GM19193 (cell line): ENCODE results near the gene FMNL3.

Experiments
- POLR2A ChIP-seq: IDR thresholded peaks from 4 replicates; pipeline ENCODE4 v1.6.1; 2011; ENCODE audit not compliant: insufficient read depth, insufficient read length; ENCODE audit errors: extremely low read depth

The FMNL3 gene

GRCh38 chr12:49707128-49707811, at the start of gene FMNL3:
Gene FMNL3, minus strand, starts transcription at chr12:49707405. Its CDS starts 225 bp downstream, at chr12:49707180.
- TF ChIP-seq POLR2A = peak; percentile 60

GRCh38 chr12:49750996-49751393, 43.8 kb upstream of the FMNL3 start:
- TF ChIP-seq POLR2A = no peak

- TF ChIP-seq POLR2A = no peak
Observed at GRCh38 chr12:49750027-49750995, 43.1 kb upstream of the FMNL3 start.

GRCh38 chr12:49748800-49749199, 41.6 kb upstream of the FMNL3 start:
- TF ChIP-seq POLR2A = no peak

- TF ChIP-seq POLR2A = no peak
Observed at GRCh38 chr12:49748306-49748705, 41.1 kb upstream of the FMNL3 start.

GRCh38 chr12:49744363-49744885, 37.2 kb upstream of the FMNL3 start:
- no peak for TF ChIP-seq POLR2A

GRCh38 chr12:49741882-49742620, 34.8 kb upstream of the FMNL3 start:
- TF ChIP-seq POLR2A = no peak

GRCh38 chr12:49740930-49741881, 34.0 kb upstream of the FMNL3 start, which contains the start of gene TMBIM6:
Gene TMBIM6, plus strand, starts transcription at chr12:49741557. Its CDS starts 10,937 bp downstream, at chr12:49752494.
- TF ChIP-seq POLR2A = peak; percentile 99

GRCh38 chr12:49733219-49734017, 26.2 kb upstream of the FMNL3 start:
- no peak for TF ChIP-seq POLR2A

GRCh38 chr12:49730568-49731101, 23.4 kb upstream of the FMNL3 start:
- TF ChIP-seq POLR2A = no peak

- no peak for TF ChIP-seq POLR2A
Observed at GRCh38 chr12:49730050-49730449, 22.8 kb upstream of the FMNL3 start.

GRCh38 chr12:49728446-49728845, 21.2 kb upstream of the FMNL3 start:
- no peak for TF ChIP-seq POLR2A

- TF ChIP-seq POLR2A = no peak
Observed at GRCh38 chr12:49720214-49720613, 13.0 kb upstream of the FMNL3 start.
